Activated CD4-positive, CD25-positive, alpha-beta regulatory T cell treated with anti-CD3 and anti-CD28 coated beads, Interleukin-2, amount 50 U/mL, for 24 hours (primary cell): ENCODE measurements around the gene ZNF784.

Source experiments
- ATAC-seq, 2 donors: fragments of 150-1000 bp; cut with Tn5 transposase; one replicate each; pipeline ENCODE4 v1.10.0; 2021; ENCODE audit warnings: mild to moderate bottlenecking in 1 of 2, moderate library complexity in 1 of 2

The ZNF784 gene

DNA sequence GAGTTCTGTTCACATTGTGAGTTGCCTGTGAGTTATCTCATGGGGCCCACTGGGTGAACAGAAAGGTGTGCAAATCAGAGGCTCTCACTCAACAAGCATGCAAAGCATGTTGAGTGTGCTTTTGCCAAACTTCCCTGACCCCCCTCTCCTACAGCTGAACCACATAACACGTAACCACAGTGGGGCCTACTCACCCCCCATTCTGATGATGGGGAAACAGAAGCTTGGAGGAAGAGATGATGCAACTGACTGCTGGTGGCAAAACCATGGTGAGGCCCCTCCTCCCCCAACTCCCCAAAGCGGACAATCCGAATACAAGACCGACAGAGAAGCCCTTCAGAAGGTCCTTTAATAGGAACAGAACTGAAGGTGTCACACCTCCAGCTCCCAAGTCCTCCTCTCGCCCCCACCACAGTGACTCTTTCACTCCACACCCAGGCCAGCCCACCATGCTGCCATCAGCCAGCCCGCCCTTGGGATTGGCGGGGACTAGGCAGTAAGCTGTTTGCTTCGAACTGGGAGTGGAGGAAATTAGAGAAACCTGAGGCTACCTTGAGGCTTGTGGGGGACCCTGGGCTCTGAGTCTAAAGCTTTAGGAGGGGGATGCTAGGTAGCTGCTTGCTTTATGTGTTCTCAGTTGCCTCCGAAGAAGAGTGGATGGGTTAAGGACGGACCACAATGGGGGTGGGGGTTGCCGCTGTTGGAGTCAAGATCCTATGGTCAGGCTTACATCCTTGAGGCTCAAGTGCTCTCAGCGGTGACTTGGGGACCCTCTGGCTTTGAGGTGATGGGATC, 3.8 kb downstream of the ZNF784 start:
- ATAC-seq: no peak

GRCh38 chr19:55619286-55619685, 5.1 kb downstream of the ZNF784 start:
- ATAC-seq: no peak

GRCh38 chr19:55618426-55618825, 5.9 kb downstream of the ZNF784 start:
- no peak for ATAC-seq

GRCh38 chr19:55617426-55617825, 6.9 kb downstream of the ZNF784 start:
- no peak for ATAC-seq

- no peak for ATAC-seq
Observed at GRCh38 chr19:55616395-55616875, 7.9 kb downstream of the ZNF784 start.

DNA sequence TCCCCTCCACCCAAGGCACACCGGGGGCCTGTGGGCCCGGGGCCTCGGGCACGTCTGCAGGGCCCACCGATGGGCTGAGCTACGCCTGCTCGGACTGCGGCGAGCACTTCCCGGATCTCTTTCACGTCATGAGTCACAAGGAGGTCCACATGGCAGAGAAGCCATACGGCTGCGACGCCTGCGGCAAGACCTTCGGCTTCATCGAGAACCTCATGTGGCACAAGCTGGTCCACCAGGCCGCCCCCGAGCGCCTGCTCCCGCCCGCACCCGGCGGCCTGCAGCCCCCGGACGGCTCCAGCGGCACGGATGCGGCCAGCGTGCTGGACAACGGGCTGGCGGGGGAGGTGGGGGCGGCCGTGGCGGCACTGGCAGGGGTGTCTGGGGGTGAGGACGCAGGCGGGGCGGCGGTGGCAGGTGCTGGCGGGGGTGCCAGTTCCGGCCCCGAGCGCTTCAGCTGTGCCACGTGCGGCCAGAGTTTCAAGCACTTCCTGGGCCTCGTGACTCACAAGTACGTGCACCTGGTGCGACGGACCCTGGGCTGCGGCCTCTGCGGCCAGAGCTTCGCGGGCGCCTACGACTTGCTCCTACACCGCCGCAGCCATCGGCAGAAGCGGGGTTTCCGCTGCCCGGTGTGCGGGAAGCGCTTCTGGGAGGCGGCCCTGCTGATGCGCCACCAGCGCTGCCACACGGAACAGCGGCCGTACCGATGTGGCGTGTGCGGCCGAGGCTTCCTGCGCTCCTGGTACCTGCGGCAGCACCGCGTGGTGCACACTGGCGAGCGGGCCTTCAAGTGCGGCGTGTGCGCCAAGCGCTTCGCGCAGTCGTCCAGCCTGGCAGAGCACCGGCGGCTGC, 8.6 kb downstream of the ZNF784 start:
- no peak for ATAC-seq

- ATAC-seq: no peak
Observed at GRCh38 chr19:55614711-55615542, 9.4 kb downstream of the ZNF784 start.

DNA sequence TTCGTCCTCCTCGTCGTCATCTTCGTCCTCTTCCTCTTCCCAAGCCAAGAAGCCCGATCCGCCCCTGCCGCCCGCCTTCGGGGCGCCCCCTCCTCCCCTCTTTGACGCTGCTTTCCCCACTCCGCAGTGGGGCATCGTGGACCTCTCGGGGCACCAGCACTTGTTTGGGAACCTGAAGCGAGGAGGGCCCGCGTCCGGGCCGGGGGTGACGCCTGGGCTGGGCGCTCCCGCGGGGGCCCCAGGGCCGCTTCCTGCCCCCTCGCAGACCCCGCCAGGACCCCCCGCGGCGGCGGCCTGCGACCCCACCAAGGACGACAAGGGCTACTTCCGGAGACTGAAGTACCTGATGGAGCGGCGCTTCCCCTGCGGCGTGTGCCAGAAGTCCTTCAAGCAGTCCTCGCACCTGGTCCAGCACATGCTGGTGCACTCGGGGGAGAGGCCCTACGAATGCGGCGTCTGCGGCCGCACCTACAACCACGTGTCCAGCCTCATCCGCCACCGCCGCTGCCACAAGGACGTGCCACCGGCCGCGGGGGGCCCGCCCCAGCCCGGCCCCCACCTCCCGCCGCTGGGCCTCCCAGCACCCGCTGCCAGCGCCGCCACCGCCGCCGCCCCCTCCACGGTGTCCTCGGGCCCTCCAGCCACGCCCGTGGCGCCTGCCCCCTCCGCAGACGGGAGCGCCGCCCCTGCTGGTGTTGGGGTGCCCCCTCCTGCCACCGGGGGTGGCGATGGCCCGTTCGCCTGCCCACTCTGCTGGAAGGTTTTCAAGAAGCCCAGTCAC, 10.2 kb downstream of the ZNF784 start:
- no peak for ATAC-seq

DNA sequence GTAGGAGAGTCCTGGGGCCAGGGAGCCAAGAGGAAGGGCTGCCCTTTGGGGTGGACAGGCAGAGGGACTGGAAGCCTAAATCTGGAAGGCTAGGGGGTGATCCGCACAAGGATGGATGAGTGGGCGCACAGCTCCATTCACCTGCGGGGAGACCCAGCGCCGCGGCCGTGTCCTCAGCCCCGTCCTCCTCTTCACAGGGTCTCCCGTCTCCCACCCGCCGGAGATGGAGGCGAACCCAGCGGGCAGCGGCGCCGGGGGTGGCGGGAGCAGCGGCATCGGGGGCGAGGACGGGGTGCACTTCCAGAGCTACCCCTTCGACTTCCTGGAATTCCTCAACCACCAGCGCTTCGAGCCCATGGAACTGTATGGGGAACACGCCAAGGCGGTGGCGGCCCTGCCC, 11.0 kb downstream of the ZNF784 start:
- no peak for ATAC-seq

DNA sequence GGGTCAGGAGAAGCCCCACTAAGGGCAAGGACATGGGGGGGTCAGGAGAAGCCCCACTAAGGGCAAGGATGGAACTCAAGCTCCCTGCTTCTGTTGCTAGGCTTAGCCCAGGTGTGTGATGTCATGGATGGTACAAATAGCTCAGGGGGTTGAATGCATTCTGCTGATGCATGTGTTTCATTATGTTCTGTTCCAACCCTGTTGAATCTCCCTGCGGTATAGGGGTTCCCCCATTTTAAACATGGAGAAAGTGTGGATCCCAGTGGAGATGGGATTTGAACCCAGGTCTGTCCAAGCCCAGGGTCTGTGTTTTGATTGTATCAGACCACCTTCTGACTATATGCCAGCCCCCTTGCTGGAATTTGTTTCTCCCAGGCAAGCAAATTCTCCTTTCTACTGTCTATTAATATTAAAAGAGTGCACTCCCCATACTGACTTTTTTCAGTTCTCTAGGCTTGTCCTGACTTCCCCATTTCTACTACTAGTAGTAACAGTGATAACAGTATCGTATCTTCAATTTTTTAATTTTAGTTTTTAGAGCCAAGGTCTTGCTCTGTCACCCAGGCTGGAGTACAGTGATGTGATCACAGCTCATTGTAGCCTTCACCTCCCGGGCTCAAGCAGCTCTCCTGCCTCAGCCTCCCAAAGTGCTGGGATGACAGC, 12.3 kb downstream of the ZNF784 start:
- no peak for ATAC-seq

- ATAC-seq: no peak
Observed at GRCh38 chr19:55611300-55611982, 12.9 kb downstream of the ZNF784 start.

DNA sequence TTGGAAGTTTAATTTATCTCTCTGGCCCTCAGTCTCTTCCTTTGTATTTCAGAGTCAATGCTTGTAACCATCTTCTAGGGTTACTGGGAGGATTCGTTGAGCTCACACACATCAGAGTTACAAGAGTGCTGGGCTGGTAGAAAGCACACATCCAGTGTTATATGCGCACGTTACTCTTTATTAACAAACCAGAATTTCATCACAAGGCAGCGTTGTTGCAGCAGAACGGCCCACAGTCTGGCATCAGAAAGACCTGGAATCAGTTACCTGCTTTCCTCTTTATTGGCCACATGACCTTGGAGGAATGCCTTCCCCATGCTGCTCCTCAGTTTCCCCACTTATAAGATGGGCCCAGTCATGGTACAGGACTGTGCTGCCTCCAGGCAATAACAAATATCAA, 15.0 kb downstream of the ZNF784 start:
- no peak for ATAC-seq

GRCh38 chr19:55606817-55607216, 17.5 kb downstream of the ZNF784 start:
- ATAC-seq: no peak

DNA sequence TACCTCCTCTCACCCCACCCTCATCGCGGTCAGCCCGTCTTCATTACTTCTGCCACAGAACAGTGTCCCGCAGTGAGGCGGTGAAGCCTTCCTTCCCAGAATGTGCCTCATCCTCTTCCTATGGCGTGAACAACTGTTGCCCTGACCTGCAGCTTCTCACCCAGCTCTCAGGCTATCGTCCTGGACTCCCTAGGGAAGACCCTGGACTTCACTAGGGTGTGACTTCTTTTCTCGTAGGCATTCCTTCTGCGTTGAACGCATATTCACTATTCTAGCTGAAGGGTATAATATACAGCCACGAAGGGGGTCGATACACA, 17.9 kb downstream of the ZNF784 start:
- ATAC-seq: no peak

DNA sequence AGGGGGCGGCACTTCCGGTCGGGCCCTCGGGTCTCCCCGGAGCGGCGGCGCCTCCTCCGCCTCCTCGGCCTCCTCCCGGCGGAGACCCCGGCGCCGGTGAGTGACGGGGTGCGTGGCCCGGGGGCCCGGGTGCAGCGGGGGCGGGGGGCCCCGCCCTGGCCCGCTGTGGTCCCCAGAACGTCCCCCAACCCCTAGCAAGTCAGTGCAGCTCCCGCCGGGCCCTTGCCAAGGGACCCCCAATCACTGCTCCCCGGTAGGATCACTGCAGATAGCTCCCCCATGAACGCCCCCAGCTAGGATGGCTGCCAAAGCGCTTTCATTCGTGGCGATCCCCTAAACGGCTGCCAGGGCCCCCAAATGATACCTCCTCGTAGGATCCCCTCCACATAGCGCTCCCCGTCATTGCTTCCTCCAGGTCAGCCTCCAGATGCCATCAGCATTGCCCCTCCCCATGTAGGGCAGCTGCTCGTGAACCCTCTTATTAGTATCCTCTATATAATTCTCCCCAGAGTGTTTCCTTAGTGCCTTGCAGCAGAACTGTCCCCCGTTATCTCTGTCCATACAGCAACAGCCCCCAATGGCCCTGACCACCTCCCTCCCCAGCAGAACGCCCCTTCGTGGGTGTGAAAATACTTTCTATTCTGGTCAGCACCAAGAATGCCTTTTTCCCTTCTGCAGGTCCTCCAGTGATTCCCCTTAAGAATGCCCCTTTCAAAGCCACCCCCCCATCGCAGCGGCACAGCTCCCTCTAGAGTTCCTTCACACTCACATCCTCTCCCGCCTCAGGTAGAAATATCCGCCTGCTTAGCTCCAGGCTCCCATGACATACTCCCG, 18.5 kb downstream of the ZNF784 start, which contains the start of gene ZNF865:
ZNF865 (plus strand) TSS at position 11 of the 834 bp plus-strand sequence. CDS start 7,972 bp downstream, outside the sequence.
- ATAC-seq: peak; percentile 37 to 41

GRCh38 chr19:55605207-55605636, 19.1 kb downstream of the ZNF784 start:
- ATAC-seq: peak; percentile 76 to 83

DNA sequence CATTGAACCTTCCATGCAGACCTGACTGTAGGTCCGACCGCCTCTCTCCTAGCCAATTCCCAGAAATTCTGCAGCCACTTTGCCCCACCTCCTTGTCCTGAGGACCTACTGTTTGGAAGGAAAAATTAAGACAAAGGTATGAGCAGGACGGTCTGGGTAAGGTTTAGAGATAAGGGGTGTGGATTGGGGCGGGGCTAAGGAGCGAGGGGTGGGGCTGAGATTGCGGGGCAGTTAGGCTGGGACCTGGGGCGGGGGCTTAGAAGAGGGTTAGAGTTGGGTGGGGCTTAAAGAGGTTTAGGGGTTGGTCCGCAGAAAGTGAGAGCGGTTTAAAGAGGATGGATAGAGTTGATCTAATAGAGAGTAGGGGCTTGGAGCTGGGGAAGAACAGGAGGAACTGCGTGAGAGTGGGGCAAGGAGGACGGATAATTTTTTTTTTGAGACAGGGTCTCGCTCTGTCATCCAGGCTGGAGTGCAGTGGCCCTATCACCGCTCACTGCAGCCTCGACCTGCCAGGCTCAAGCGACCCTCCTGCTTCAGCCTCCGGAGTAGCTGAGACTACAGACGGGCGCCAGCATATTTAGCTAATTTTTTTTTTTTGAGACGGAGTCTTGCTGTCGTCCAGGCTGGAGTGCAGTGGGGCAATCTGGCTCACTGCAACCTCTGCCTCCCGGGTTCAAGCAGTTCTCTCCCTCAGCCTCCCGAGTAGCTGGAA, 20.6 kb downstream of the ZNF784 start:
- ATAC-seq: no peak

GRCh38 chr19:55603115-55603514, 21.3 kb downstream of the ZNF784 start:
- ATAC-seq: no peak
